SK-MEL-5 (cell line): ENCODE data around the gene SCPEP1. TPM values are rescaled to one million over a fixed set of nuclear protein-coding genes. Genes with fewer than 3 reads are reported as not detected.

Source experiments
- DNase-seq: peaks from one replicate; pipeline ENCODE4 v3.0.0-alpha.2; 2016; ENCODE audit warnings: low read depth, low spot score
- in situ Hi-C: cut with HindIII; loops from 2 replicates; pipeline ENCODE4 v1.10.0; 2016; ENCODE audit warnings: low sequenced_read_pairs, high pct_unique_total_duplicates, low pct_unique_long_range_greater_than_20kb
- total RNA-seq: library from RNA; depleted of rRNA; stranded (reverse); fragments of >200 nt; shearing (Covaris generic); gene quantifications from 2 replicates; pipeline ENCODE4 v1.2.3, GENCODE V29; 2014

SCPEP1 gene
- total RNA-seq, 1 experiment from 2014 or later: 141 TPM

DNA sequence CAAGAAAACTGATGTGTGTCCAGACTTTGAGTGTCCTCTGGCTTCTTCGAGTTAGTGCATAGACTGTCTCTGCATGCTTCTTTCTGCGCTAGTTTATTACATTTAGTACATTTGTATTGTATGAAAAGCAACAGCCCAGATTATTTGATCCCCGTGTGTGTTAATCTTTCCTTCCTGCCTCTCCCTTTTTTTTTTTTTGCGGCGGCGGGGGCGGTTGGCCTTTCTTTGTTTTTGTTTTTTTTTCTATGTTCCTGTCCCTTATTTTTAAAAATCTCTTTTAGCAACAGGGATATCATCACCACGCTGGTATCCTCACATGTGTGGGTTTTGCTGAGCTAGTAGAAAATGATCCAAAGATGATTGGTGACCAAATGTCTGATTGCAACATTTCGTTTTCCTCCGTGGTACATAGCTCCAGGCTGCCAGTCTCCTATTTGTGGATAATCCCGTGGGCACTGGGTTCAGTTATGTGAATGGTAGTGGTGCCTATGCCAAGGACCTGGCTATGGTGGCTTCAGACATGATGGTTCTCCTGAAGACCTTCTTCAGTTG, 9.4 kb downstream of the SCPEP1 start:
- in situ Hi-C loops: no loop called here
- no peak for DNase-seq

DNA sequence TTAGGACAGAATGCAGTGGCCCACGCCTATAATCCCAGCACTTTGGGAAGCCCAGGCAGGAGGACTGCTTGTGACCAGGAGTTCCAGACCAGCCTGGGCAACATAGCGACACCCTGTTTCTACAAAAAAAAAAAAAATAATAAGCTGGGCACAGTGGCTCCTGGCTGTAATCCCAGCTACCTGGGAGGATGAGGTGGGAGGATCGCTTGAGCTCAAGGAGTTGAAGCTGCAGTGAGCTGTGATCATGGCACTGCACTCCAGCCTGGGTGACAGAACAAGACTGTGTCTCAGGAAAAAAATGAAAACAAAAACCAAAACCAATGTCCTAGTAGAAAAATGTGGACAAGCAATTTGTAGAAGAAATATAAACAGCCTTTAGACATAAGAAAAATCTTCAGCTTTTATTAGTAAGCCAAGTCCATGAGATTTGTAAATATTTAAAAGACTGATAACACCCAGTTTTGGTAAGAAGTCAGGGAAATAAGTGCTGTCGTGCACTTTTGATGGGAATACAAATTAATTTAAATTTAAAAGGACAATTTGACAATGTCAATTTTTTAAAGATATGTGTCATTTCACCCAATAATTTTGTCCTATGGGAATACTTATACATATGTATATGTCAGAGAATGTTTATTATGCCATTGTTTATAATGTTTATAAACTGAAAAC, 11.1 kb downstream of the SCPEP1 start:
- in situ Hi-C loops: no loop called here
- DNase-seq: no peak

DNA sequence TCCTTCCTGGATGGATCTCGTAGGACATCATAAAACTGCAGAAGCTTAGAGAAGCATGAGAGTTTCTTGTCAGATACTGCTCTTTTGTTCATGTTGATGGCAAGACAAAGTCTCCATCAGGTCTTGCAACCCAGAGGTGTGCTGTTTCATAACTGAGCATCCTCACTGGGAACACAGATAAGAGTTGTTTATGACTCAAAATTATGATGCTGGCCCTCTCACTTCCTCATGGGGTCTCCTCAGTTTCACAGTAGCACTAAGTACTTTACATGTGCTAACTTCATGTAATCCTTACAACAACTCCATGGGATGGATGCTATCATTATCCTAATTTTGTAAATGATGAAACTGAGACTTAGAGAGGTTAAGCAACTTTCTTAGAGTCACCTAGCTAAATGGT, 14.4 kb downstream of the SCPEP1 start:
- DNase-seq: no peak
- in situ Hi-C loops: no loop called here

DNA sequence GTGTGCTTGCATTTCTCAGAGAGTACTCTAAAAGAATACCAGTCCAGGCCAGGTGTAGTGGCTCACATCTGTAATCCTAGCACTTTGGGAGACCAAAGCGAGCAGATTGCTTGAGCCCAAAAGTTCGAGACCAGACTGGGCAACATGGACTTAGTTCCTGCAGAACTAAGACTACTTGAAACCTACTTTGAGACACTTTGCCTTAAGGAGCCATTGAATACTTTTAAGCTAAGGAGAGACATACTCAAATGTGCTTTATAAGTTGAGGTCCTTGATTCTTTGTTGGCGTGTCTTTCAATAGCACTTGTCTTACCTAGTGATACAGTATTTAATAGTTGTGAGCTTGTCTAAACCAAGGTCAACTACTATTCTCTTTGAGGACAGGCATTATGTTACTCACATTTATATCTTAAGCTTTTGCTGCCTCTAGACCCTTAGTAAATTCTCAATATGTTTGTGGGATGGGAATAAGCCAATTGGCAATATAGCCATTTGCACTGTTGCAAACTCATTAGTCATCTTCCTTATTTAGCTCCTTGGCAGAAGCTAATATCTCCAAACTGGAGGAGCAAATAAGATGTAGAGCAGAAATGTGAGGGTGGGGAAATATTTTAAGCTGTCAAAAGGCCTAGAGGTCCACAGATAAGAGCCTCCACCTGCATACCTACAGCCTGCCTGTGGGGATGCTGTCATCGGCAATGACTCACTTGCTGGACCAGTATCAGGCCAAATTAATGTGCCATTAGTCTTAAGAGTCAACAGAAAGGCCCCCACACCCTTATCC, 16.3 kb downstream of the SCPEP1 start:
- no peak for DNase-seq
- in situ Hi-C loops: no loop called here

DNA sequence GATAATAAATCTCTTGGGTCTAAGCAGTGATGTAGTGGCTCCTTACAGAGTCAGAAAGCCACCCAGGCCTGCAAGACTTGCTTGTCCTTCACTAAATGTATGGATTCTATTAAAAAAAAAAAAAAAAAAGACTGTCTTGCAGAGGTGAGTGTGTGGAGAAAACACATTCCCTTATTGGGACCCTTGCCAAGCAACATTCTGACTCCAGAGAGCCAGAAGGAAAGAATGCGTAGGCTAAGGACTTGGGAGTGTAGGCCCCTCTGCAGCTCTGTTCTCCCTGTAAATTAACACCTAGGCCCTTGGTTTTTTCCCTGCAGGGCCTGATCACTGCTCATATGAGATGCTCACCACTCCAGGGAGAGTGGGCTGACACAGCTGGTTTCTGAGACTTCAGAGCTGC, 17.8 kb downstream of the SCPEP1 start:
- no peak for DNase-seq
- in situ Hi-C loops: no loop called here

DNA sequence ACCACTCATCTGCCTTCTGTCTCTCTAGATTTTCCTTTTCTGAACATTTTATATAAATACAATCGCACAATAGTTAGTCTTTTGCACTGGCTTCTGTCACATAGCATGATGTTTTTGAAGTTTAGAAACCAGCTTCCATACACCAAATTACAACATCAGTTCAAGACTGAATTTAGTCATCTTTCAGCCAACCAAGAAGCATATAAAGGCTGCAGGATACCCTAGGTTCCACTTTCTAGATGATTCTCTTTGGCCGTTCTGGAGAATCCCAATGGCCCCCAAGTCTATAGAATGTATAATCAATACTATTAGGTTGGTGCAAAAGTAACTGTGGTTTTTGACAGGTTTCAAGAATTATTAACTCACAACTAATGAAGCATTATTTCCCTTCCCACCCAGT, 19.4 kb downstream of the SCPEP1 start:
- in situ Hi-C loops: no loop called here
- DNase-seq: no peak

DNA sequence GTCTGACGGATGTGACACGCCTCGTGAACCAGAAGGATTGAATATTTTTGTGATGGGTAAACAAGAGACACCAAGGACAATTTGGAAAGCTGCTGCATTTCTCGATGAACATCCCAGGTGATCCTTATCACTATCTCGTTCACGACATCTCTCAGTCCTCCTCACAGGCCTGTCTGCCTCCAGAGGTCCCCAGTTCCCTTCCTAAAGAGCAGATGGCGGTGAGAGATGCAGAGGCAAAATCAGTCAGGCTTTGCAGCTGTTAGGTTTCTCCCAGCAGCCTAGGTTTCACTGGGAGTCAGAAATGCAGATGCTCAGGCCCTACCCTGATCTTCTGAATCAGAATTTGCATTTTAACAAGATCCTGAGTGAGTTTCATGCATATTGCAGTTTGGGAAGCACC, 23.6 kb downstream of the SCPEP1 start:
- in situ Hi-C loops: no loop called here
- no peak for DNase-seq

DNA sequence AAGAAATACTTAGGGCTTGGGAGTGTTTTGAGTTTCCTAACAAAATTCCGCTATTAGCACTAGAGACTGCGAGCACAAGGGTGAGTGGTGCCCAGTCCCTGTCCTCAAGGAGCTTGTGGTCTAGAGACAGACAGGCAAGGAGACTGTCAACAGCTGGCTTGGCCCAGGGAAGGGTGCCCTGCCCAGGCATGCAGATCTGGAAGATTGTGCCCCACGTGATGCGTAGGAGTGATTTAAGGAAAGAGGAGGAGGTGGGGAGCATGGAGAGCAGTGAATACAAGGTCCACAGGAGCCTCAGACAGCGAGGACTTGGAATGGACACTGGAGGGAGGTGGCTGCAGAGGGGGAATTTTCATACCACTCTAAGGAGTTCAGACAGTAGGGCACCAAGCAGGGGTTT, 25.0 kb downstream of the SCPEP1 start:
- in situ Hi-C loops: no loop called here
- no peak for DNase-seq

DNA sequence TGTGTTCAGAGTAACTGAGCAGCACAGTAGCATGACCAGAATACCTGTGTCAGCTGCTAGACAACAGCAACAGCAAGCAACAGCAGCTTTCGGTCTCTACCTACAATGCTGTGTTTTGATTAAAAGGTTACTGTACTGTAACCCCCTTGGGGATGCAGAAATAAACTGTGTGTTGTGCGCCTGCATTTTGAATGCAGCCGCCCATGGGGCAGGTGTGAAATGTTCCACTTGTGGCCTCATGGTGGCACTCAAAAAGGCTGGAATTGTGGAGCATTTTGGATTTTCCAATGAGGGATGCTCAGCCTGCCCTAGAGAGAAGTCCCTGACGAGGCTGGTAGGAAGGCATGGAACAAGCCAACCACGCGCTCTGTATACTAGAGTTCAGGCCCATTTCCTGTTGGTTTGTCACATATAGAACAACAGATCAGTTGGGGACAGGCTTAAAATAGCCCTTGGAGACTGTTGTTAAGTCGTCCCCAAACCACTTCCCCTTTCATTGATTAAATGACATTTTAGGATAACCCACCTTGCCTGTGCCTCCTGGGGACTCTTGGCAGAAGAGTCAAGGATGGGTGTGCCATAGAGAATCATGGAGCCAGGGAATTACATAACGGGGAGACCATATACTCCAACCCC, 27.1 kb downstream of the SCPEP1 start:
- peak; percentile 48 for DNase-seq
- in situ Hi-C loops: no loop called here

DNA sequence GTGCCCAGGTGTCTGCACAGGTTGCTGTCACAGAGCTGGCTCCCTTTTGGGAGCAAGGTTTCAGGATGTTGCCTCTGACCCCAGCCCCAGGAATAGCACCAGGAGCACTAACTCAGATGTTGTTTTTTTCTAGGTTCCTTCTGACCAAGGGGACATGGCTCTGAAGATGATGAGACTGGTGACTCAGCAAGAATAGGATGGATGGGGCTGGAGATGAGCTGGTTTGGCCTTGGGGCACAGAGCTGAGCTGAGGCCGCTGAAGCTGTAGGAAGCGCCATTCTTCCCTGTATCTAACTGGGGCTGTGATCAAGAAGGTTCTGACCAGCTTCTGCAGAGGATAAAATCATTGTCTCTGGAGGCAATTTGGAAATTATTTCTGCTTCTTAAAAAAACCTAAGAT, 28.1 kb downstream of the SCPEP1 start:
- in situ Hi-C loops: no loop called here
- DNase-seq: no peak

DNA sequence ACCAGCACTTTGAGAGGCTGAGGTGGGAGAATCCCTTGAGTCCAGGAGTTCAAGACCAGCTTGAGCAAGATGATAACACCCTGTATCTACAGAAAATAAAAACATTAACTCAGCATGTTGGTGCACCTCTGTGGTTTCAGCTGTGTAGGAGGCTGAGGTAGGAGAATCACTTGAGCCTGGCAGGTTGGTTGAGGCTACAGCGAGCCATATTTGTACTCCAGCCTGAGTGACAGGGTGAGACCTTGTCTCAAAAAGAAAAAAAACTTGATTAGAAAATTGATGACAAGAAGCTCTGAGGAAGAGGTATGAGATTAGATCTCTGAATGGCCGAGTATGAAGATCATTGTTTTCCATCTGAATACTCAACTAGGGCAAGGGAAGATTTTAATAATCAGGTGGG, 31.0 kb downstream of the SCPEP1 start:
- in situ Hi-C loops: no loop called here
- DNase-seq: no peak

DNA sequence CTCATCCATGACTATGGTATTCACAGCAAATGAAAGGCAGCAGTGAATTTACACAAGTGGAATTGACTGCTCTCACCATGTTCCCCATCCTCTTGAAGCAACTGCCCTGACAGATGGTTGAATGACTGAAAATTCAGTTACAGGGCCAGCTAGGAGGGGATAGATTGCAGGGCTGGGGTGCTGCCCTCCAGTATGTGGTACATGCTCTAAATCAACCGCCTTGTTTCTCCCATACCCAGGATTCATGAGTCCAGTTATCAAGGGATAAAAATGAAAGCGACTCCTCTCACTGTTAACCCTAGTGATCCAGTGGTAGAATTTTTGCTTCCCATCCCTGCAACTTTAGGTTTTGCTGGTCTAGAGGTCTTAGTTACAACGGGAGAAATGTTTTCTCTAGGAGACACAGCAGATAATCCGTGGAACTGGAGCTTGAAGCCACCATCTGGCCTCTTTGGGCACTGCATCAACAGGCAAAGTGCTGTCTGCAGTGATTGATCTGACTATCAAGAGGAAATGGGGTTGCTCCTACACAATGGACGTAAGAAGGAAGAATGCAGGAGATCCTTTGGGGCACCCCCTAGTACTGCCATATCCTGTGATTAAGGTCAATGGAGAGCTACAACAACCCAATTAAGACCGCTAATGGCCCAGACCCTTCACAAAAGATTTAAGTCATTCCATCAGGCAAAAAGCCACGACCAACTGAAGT, 32.0 kb downstream of the SCPEP1 start:
- in situ Hi-C loops: no loop called here
- peak; percentile 77 for DNase-seq

DNA sequence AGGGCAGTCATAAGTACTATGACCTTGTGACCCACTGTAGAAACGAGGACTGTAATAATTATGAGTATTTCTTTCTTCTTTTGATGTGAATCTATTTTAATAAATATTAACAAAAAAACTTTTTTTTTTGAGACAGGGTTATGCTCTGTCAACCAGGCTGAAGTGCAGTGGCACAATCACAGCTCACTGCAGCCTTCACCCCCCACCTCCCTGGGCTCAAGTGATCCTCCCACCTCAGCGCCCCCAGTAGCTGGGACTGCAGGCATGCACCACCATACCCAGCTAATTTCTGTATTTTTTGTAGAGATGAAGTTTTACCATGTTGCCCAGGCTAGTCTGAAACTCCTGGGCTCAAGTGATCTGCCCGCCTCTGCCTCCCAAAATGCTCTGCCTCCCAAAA, 32.6 kb downstream of the SCPEP1 start:
- in situ Hi-C loops: no loop called here
- DNase-seq: no peak

DNA sequence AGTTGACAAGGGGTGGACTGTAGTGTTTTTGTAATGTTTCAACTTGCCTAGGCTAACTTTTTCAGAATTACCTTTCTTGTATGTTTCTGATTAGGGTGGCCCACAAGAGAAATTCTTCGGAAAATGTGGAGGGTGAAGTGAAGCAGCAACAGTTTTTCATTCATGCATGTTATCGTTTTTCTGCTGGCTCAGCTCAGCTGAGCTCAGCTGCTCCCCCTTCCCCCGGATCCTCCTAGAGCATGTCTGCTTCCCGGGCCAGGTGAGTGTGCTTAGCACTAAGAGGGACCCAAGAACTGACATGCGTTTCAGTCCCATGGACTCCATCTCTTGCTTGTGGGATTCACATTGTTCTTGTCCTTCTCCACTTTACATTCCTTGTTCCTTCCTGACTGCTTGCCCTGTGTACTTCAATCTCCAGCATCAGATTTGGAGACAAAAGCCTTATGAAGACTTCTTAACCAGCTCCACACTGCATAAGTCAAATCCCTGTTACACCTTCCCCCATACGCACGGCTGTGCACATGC, 33.6 kb downstream of the SCPEP1 start:
- DNase-seq: no peak
- in situ Hi-C loops: no loop called here

DNA sequence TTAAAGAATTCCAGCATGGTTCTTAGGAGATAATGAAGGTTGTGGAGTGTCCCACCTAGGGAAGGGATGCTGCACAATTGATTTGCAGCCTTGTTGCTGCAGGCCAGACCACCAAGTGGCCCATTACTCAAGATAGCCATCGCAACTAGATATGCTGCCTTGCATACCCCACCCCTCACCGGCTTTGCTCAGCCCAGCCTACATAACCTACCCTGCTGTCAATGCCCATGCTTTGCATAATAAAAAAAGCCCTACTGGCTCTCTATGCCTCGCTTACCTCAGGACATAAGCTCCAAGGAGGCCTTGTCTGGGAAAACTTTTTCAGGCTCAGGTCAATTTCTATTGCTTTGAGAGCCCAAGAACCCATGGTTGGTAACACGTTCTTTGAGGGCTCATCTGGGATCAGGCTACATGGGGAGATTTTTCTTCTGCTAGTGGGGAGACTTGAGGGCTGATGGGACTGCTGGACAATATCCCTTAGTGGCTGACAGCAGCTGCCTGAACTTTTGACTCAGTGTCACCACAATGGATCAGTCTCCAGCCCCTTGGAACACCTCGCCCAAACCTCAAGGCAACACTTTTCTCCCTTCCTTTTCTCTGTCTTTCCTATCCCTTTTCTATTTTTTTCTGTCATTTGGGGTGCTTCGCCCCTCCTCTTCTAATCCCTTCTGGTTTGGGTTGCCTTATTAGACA, 38.3 kb downstream of the SCPEP1 start:
- DNase-seq: no peak
- in situ Hi-C loops: no loop called here

DNA sequence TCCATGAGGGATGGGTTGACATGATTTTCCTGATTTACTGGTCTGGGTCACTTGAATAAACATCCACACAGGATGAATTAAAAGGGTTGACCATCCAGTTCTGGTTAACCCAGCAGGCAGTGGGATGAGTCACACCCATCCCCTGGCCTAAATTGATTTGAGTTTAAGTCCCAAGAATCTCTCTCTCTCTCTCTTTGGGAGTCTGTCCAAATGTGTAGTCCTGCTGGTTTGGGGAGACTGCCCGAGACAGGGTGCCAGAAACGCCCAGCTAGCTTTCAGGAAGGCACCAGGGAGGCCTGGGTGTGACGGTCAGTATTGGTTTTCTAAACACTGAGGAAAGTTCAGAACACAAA, 38.8 kb downstream of the SCPEP1 start:
- no peak for DNase-seq
- in situ Hi-C loops: no loop called here

DNA sequence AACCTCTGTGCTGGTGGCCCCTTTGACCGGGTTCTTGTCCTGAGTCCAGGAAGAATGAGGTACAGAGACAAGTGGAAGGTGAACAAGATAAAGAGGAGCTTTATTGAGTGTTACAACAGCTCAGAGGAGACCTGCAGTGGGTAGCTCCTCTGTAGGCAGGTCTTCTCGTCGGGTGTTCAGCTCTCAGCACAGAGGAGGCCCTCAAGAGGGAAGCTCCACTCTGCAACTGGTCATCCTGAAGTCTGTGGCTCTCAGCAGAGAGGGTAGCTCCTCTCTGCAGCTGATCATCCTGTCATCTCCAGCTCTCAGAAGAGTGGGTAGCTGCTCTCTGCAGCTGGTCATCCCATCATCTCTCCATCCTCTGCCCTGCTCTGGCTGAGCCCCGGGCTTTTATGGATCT, 39.7 kb downstream of the SCPEP1 start:
- in situ Hi-C loops: no loop called here
- no peak for DNase-seq
